Neural cell (in vitro differentiated cells): ENCODE measurements around the gene NSG1. TPM values are rescaled to one million over a fixed set of nuclear protein-coding genes. Genes with fewer than 3 reads are reported as not detected.

ENCODE experiments used
- H2AFZ ChIP-seq: fragments of 200-600, 300-800 bp; sonication (generic), shearing (Covaris generic); 2 replicates; pipeline ENCODE4 v1.6.0; 2014; ENCODE audit warnings: low read depth, mild to moderate bottlenecking, antibody characterized with exemption, low read length, moderate library complexity
- H3F3A ChIP-seq: fragments of 200-600 bp; shearing (Covaris generic); 2 replicates; pipeline ENCODE4 v1.6.1; 2016; ENCODE audit warnings: mild to moderate bottlenecking, moderate library complexity, mixed read lengths, antibody characterized with exemption, low read length; ENCODE audit not compliant: insufficient read depth, poor library complexity, severe bottlenecking
- H3K27ac ChIP-seq: fragments of 200-600, 300-800 bp; sonication (generic), shearing (Covaris generic); 2 replicates; pipeline ENCODE4 v1.5.1; 2014; ENCODE audit warnings: mild to moderate bottlenecking, low read length, moderate library complexity
- H3K27me3 ChIP-seq: fragments of 300-800, 200-600 bp; sonication (generic), shearing (Covaris generic); 2 replicates; pipeline ENCODE4 v1.6.0; 2014; ENCODE audit warnings: mild to moderate bottlenecking, low read depth, low read length, moderate library complexity; ENCODE audit not compliant: insufficient read depth
- H3K36me3 ChIP-seq: fragments of 300-800, 200-600 bp; sonication (generic), shearing (Covaris generic); 2 replicates; pipeline ENCODE4 v1.5.1; 2014; ENCODE audit warnings: mild to moderate bottlenecking, antibody characterized with exemption, low read length, moderate library complexity; ENCODE audit not compliant: insufficient read depth
- H3K4me2 ChIP-seq: fragments of 300-800, 200-600 bp; sonication (generic), shearing (Covaris generic); 2 replicates; pipeline ENCODE4 v1.6.0; 2014; ENCODE audit warnings: mild to moderate bottlenecking, low read length
- H3K4me3 ChIP-seq: fragments of 300-800, 200-600 bp; sonication (generic), shearing (Covaris generic); 2 replicates; pipeline ENCODE4 v1.5.1; 2014; ENCODE audit warnings: mild to moderate bottlenecking, low read length, moderate library complexity
- H3K79me2 ChIP-seq: fragments of 200-600 bp; shearing (Covaris generic); replicated peaks from 2 replicates; pipeline ENCODE4 v1.6.0; 2014; ENCODE audit warnings: mild to moderate bottlenecking, low read length, moderate library complexity; ENCODE audit not compliant: insufficient read depth
- H3K9ac ChIP-seq: fragments of 300-800, 200-600 bp; sonication (generic), shearing (Covaris generic); 2 replicates; pipeline ENCODE4 v1.6.1; 2016; ENCODE audit warnings: mild to moderate bottlenecking, low read length, mixed read lengths
- H3K9me2 ChIP-seq: fragments of 200-600 bp; shearing (Covaris generic); 2 replicates; pipeline ENCODE4 v1.6.1; 2016; ENCODE audit warnings: mild to moderate bottlenecking, low read length, mixed read lengths; ENCODE audit not compliant: insufficient read depth
- H3K9me3 ChIP-seq: fragments of 200-600, 300-800 bp; sonication (generic), shearing (Covaris generic); 2 replicates; pipeline ENCODE4 v1.6.1; 2016; ENCODE audit warnings: mild to moderate bottlenecking, mixed run types, low read length, moderate library complexity, mixed read lengths
- H4K20me1 ChIP-seq: fragments of 200-600 bp; shearing (Covaris generic); 2 replicates; pipeline ENCODE4 v1.6.1; 2016; ENCODE audit warnings: mild to moderate bottlenecking, mixed run types; ENCODE audit not compliant: insufficient read depth
- EP300 ChIP-seq: fragments of 450-650 bp; conservative IDR thresholded peaks from 2 replicates; pipeline ENCODE4 v1.6.1; 2014; ENCODE audit warnings: antibody characterized with exemption, mild to moderate bottlenecking, moderate library complexity; ENCODE audit not compliant: poor library complexity, severe bottlenecking
- EZH2 ChIP-seq: fragments of 200-600, 300-800 bp; shearing (Covaris generic), sonication (generic); IDR thresholded peaks from 2 replicates; pipeline ENCODE4 v1.6.1; 2014; ENCODE audit warnings: antibody characterized with exemption, low read length, borderline replicate concordance, mild to moderate bottlenecking; ENCODE audit not compliant: insufficient read depth, poor library complexity, severe bottlenecking
- MXI1 ChIP-seq: fragments of 450-650 bp; conservative IDR thresholded peaks from 2 replicates; pipeline ENCODE4 v1.6.1; 2014; ENCODE audit warnings: antibody characterized with exemption, mild to moderate bottlenecking; ENCODE audit not compliant: poor library complexity, severe bottlenecking
- POLR2AphosphoS5 ChIP-seq: IDR thresholded peaks from 2 replicates; pipeline ENCODE4 v1.6.1; 2012
- RAD21 ChIP-seq: fragments of 450-650 bp; conservative IDR thresholded peaks from 2 replicates; pipeline ENCODE4 v1.6.1; 2014; ENCODE audit warnings: antibody characterized with exemption, mild to moderate bottlenecking, moderate library complexity
- SMC3 ChIP-seq: fragments of 450-650 bp; conservative IDR thresholded peaks from 2 replicates; pipeline ENCODE4 v1.6.1; 2014; ENCODE audit warnings: antibody characterized with exemption, mild to moderate bottlenecking, moderate library complexity; ENCODE audit not compliant: poor library complexity
- TAF1 ChIP-seq: IDR thresholded peaks from 2 replicates; pipeline ENCODE4 v1.6.1; 2012; ENCODE audit warnings: low read depth
- polyA plus RNA-seq: library from polyadenylated mRNA; depleted of rRNA; stranded (reverse); fragments of >200 nt; gene quantifications from 2 replicates; pipeline ENCODE4 v1.2.3, GENCODE V29; 2014
- TF ChIP-seq, protein P1 (sequence below): fragments of 450-650 bp; IDR thresholded peaks from 2 replicates; pipeline ENCODE4 v1.5.1; 2014; ENCODE audit warnings: antibody characterized with exemption, mild to moderate bottlenecking, moderate library complexity; ENCODE audit not compliant: poor library complexity, severe bottlenecking
- TF ChIP-seq, protein P2 (sequence below): IDR thresholded peaks from 2 replicates; pipeline ENCODE4 v1.6.1; 2012; ENCODE audit warnings: borderline replicate concordance

Gene NSG1
- polyA plus RNA-seq, 1 donor from 2014 or later, result 921 TPM

DNA sequence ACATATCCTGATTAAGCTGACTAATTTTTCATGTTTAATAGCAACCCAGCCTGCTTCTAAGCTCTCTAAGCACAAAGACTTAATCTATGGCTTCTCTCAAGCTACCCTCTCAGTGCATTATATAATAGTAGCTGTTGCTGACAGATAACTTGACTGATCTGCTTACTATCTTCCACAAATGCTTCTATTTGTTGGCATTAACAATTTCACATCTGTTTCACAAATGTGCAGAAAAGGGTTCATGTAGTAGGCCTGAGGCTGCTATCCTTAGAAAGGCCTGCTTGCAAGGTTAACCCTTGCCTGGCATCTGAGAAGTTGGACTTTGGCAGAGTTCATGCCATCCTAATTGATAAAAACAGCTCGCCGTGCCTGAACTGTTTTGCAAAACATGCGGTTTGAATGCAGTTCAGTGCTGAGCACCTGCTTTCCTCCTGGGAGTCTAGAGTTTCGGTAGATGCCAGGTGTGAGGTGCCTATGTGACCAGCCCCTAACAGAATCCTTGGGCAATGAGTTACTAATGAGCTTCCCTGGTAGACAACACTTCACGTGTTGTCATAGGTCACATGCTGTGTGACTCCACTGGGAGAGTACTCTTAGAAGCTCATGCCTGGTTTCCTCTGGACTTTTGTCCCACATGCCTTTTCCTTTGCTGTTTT, 68.4 kb downstream of the NSG1 start:
- Histone ChIP-seq H3K79me2 (no peaks in the 10 kb centered on the region), H3K9me3 (no peaks in the 10 kb centered on the region), H3K27ac (no peak overlapping the region), H3K27me3 (no peaks in the 10 kb centered on the region), H3K4me3 (no peak overlapping the region), H2AFZ (no peak overlapping the region), H3K4me2 (no peak overlapping the region), H4K20me1 (no peaks in the 10 kb centered on the region), H3K9me2 (no peaks in the 10 kb centered on the region), H3F3A (no peaks in the 10 kb centered on the region), H3K36me3 (no peaks in the 10 kb centered on the region), H3K9ac (no peak overlapping the region)
- no peak for TF ChIP-seq TAF1
- no peak for TF ChIP-seq EZH2

DNA sequence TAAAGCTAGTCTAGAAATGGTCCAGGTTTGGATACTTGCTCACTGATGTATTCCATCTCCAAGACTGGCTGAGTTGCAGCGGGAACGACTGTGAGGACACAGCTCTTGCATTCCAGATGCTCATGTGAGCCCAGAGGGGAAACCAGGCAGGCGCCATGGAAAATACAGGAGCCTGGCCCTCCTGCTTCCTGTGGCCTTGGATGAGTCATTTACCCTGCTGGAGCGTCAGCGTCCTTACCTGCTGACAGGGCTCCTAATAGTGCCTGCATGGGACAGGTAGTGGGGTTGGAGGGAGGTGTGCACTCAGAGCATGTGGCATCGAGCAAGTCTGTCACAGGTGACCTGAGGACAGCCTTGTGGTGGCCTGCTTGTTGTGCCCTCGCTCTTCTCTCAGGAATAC, 69.4 kb downstream of the NSG1 start:
- Histone ChIP-seq H3K4me3 (no peak overlapping the region), H3K9me3 (no peaks in the 10 kb centered on the region), H3F3A (no peaks in the 10 kb centered on the region), H3K79me2 (no peaks in the 10 kb centered on the region), H3K9me2 (no peaks in the 10 kb centered on the region), H3K9ac (no peak overlapping the region), H2AFZ (no peak overlapping the region), H3K27ac (no peak overlapping the region), H3K4me2 (no peak overlapping the region), H4K20me1 (no peaks in the 10 kb centered on the region), H3K27me3 (no peaks in the 10 kb centered on the region), H3K36me3 (no peaks in the 10 kb centered on the region)
- no peak for TF ChIP-seq RAD21

DNA sequence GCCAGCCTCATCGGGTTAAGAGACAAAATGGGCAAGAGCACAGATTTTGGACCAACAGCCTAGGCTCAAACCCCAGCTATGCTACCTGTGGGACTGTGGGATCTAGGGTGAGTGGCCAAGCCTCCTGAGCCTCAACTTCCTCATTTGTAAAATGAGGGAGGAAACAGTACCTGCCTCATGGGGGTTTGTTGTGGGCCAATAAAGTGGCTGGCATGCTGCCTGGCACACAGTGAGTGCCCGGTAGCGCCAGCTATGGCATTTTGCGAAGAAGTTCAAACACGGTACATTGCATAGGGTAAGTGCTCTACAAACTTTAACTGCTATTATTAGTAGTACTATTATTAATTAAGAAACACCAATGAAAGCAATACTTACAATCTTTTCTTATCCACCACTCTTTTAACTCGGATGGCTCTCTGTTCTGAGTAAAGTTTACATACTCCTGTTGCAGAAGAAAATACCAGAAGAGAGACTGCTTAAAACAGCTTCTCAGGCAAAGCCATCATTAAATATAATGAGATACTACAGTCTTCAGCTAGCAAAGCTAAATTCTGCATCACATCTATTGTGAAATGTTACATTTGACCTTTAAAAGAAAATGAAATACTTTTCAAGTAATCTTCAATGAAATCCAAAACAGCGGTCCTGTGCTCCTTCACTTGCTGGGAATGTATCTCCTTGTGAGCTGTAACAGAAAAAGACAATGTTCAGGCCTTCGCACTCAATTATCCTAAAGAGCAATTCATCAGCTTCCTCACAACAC, 70.1 kb downstream of the NSG1 start:
- Histone ChIP-seq H3K27ac (no peak overlapping the region), H3K4me3 (no peak overlapping the region), H3K27me3 (no peaks in the 10 kb centered on the region), H3K36me3 (no peaks in the 10 kb centered on the region), H3K9me2 (no peaks in the 10 kb centered on the region), H3K9me3 (no peaks in the 10 kb centered on the region), H3K4me2 (no peak overlapping the region), H3K79me2 (no peaks in the 10 kb centered on the region), H2AFZ (no peak overlapping the region), H3F3A (no peaks in the 10 kb centered on the region), H4K20me1 (no peaks in the 10 kb centered on the region), H3K9ac (no peak overlapping the region)
- TF ChIP-seq MXI1, result no peak
- TF ChIP-seq TAF1, result no peak
- TF ChIP-seq EZH2, result no peak
- TF ChIP-seq, protein P1, sequence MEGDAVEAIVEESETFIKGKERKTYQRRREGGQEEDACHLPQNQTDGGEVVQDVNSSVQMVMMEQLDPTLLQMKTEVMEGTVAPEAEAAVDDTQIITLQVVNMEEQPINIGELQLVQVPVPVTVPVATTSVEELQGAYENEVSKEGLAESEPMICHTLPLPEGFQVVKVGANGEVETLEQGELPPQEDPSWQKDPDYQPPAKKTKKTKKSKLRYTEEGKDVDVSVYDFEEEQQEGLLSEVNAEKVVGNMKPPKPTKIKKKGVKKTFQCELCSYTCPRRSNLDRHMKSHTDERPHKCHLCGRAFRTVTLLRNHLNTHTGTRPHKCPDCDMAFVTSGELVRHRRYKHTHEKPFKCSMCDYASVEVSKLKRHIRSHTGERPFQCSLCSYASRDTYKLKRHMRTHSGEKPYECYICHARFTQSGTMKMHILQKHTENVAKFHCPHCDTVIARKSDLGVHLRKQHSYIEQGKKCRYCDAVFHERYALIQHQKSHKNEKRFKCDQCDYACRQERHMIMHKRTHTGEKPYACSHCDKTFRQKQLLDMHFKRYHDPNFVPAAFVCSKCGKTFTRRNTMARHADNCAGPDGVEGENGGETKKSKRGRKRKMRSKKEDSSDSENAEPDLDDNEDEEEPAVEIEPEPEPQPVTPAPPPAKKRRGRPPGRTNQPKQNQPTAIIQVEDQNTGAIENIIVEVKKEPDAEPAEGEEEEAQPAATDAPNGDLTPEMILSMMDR, result no peak
- TF ChIP-seq, protein P2, sequence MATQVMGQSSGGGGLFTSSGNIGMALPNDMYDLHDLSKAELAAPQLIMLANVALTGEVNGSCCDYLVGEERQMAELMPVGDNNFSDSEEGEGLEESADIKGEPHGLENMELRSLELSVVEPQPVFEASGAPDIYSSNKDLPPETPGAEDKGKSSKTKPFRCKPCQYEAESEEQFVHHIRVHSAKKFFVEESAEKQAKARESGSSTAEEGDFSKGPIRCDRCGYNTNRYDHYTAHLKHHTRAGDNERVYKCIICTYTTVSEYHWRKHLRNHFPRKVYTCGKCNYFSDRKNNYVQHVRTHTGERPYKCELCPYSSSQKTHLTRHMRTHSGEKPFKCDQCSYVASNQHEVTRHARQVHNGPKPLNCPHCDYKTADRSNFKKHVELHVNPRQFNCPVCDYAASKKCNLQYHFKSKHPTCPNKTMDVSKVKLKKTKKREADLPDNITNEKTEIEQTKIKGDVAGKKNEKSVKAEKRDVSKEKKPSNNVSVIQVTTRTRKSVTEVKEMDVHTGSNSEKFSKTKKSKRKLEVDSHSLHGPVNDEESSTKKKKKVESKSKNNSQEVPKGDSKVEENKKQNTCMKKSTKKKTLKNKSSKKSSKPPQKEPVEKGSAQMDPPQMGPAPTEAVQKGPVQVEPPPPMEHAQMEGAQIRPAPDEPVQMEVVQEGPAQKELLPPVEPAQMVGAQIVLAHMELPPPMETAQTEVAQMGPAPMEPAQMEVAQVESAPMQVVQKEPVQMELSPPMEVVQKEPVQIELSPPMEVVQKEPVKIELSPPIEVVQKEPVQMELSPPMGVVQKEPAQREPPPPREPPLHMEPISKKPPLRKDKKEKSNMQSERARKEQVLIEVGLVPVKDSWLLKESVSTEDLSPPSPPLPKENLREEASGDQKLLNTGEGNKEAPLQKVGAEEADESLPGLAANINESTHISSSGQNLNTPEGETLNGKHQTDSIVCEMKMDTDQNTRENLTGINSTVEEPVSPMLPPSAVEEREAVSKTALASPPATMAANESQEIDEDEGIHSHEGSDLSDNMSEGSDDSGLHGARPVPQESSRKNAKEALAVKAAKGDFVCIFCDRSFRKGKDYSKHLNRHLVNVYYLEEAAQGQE, result no peak
- no peak for TF ChIP-seq EP300
- TF ChIP-seq RAD21, result no peak
- TF ChIP-seq POLR2AphosphoS5, result no peak
- no peak for TF ChIP-seq SMC3
